Measurements from ENCODE around the gene SCP2. TPM values are rescaled to one million over a fixed set of nuclear protein-coding genes. Genes with fewer than 3 reads are reported as not detected.

The SCP2 gene
- total RNA-seq, 2 experiments from 2014 or later = 63.9 to 75.5 TPM

DNA sequence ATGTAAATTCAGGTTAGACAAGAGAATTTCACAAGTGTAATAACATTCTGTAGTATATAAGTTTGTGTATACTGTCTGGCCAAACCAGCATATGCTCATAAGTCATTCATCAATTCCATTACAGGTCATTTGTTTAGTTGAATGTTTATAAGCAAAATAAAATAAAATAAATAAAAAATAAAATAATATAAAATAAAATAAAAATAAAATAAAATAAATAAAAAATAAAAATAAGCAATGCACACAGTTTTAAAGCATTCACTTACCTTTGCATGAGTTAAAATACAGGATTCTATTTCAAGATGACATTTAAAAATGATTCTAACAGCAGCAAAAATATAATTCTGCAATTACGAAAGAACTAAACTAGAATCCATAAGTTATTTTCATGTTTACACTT, 144.8 kb downstream of the SCP2 start:
- no peak overlapping the region for H2AFZ ChIP-seq (ENCODE audit: low read length)
- no peak for DNase-seq (ENCODE audit: low spot score)
- H3K36me3 ChIP-seq (ENCODE audit: insufficient read depth, low read length) = no peaks in the 10 kb centered on the region

DNA sequence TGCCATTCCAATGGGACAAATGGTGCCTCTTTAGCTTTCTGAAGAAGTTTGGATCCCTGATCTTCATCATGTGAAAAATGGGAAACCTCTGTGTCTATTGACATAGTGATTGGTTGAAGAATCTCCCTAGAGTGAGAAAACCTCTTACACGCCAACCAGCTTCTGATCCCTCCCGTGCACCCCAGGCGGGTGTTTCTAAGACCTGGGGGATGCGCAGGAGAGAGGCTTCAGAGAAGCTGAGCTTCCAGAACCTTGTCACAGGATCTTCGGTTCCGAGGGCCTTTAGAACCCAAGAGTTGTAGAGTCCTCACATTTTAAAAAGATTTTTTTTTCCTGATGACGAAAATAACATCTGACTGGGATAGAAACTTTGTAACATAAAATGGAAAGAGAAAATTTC, 146.2 kb downstream of the SCP2 start:
- Histone ChIP-seq H3K4me3 (ENCODE audit: low read depth, low read length, poor library complexity, severe bottlenecking) (no peak overlapping the region), H3K36me3 (ENCODE audit: insufficient read depth, low read length) (no peaks in the 10 kb centered on the region), H2AFZ (ENCODE audit: low read length) (no peak overlapping the region), H3K9me3 (ENCODE audit: low read length) (no peaks in the 10 kb centered on the region), H3K27ac (ENCODE audit: low read depth, low read length, poor library complexity, severe bottlenecking) (no peak overlapping the region), H3K79me2 (ENCODE audit: insufficient read depth, low read depth, low read length) (no peaks in the 10 kb centered on the region), H4K20me1 (ENCODE audit: insufficient read depth, low read length) (no peaks in the 10 kb centered on the region), H3K9me2 (ENCODE audit: insufficient read depth, low read length) (no peaks in the 10 kb centered on the region), H3K4me2 (ENCODE audit: low read length) (no peak overlapping the region), H3K4me1 (ENCODE audit: insufficient read depth, low read length, poor library complexity, severe bottlenecking) (no peaks in the 10 kb centered on the region)
- DNase-seq (ENCODE audit: low spot score) = no peak
- TF ChIP-seq, protein P1, sequence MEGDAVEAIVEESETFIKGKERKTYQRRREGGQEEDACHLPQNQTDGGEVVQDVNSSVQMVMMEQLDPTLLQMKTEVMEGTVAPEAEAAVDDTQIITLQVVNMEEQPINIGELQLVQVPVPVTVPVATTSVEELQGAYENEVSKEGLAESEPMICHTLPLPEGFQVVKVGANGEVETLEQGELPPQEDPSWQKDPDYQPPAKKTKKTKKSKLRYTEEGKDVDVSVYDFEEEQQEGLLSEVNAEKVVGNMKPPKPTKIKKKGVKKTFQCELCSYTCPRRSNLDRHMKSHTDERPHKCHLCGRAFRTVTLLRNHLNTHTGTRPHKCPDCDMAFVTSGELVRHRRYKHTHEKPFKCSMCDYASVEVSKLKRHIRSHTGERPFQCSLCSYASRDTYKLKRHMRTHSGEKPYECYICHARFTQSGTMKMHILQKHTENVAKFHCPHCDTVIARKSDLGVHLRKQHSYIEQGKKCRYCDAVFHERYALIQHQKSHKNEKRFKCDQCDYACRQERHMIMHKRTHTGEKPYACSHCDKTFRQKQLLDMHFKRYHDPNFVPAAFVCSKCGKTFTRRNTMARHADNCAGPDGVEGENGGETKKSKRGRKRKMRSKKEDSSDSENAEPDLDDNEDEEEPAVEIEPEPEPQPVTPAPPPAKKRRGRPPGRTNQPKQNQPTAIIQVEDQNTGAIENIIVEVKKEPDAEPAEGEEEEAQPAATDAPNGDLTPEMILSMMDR (conservative IDR thresholded peaks at IDR 0.05; ENCODE audit: low read length) = no peak
- TF ChIP-seq EZH2phosphoT487 (IDR thresholded peaks at IDR 0.05; ENCODE audit: borderline replicate concordance, low read depth, low read length) = no peak
- CTCF ChIA-PET (ENCODE audit: unreplicated experiment) = no interaction called here
- BruUV-seq (replicated peaks) = no TSS peak
- intact Hi-C loops (cut with micrococcal nuclease; ENCODE audit: unreplicated experiment) = no loop called here
- POLR2A ChIA-PET = no interaction called here

More for the DNA sequence above, 144.8 kb downstream of the SCP2 start:
- Histone ChIP-seq H3K4me1 (ENCODE audit: insufficient read depth, low read length, poor library complexity, severe bottlenecking) (no peaks in the 10 kb centered on the region), H4K20me1 (ENCODE audit: insufficient read depth, low read length) (no peaks in the 10 kb centered on the region), H3K4me3 (ENCODE audit: low read depth, low read length, poor library complexity, severe bottlenecking) (no peak overlapping the region), H3K27ac (ENCODE audit: low read depth, low read length, poor library complexity, severe bottlenecking) (no peak overlapping the region), H3K4me2 (ENCODE audit: low read length) (no peak overlapping the region), H3K79me2 (ENCODE audit: insufficient read depth, low read depth, low read length) (no peaks in the 10 kb centered on the region), H3K9me2 (ENCODE audit: insufficient read depth, low read length) (no peaks in the 10 kb centered on the region), H3K9me3 (ENCODE audit: low read length) (no peaks in the 10 kb centered on the region)
- BruUV-seq (replicated peaks) = no TSS peak
- intact Hi-C loops (cut with micrococcal nuclease; ENCODE audit: unreplicated experiment) = no loop called here
- POLR2A ChIA-PET = no interaction called here
- CTCF ChIA-PET (ENCODE audit: unreplicated experiment) = no interaction called here
- TF ChIP-seq EZH2phosphoT487 (IDR thresholded peaks at IDR 0.05; ENCODE audit: borderline replicate concordance, low read depth, low read length) = no peak
- TF ChIP-seq, protein P1 (conservative IDR thresholded peaks at IDR 0.05; ENCODE audit: low read length) = no peak

DNA sequence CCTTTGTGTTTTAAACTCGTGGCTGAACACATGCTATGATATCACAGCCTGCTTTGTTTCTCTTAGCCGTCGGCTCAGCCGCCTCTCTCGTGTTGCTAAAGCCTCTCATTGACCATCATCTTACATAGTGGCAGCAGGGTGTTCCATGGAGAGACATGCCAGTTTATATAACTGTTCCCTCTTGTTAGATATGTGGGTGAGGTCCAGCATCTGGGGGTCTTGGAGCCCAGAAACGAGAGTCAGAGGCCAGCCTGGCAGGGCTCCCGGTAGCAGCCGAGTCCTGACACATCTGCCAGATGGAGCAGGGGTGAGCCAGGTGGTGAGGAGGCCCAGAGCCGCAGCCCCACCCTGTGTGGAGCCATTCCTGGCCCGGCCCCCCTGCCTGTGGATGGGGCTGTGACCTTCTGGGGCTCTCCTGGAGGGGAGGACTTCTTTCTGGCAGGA, 146.8 kb downstream of the SCP2 start:
- no peaks in the 10 kb centered on the region for H3K9me2 ChIP-seq (ENCODE audit: insufficient read depth, low read length)
- no peak overlapping the region for H3K4me2 ChIP-seq (ENCODE audit: low read length)
- no peaks in the 10 kb centered on the region for H3K36me3 ChIP-seq (ENCODE audit: insufficient read depth, low read length)
- no peaks in the 10 kb centered on the region for H4K20me1 ChIP-seq (ENCODE audit: insufficient read depth, low read length)
- BruUV-seq (replicated peaks) = no TSS peak
- ChIA-PET CTCF (ENCODE audit: unreplicated experiment) (no interaction called here), POLR2A (no interaction called here)
- DNase-seq (ENCODE audit: low spot score) = no peak
- TF ChIP-seq, protein P1 (conservative IDR thresholded peaks at IDR 0.05; ENCODE audit: low read length) = no peak
- TF ChIP-seq EZH2phosphoT487 (IDR thresholded peaks at IDR 0.05; ENCODE audit: borderline replicate concordance, low read depth, low read length) = no peak
- no peaks in the 10 kb centered on the region for H3K9me3 ChIP-seq (ENCODE audit: low read length)
- intact Hi-C loops (cut with micrococcal nuclease; ENCODE audit: unreplicated experiment) = no loop called here
- H2AFZ ChIP-seq (ENCODE audit: low read length) = no peak overlapping the region
- no peaks in the 10 kb centered on the region for H3K79me2 ChIP-seq (ENCODE audit: insufficient read depth, low read depth, low read length)
- no peak overlapping the region for H3K27ac ChIP-seq (ENCODE audit: low read depth, low read length, poor library complexity, severe bottlenecking)
- no peaks in the 10 kb centered on the region for H3K4me1 ChIP-seq (ENCODE audit: insufficient read depth, low read length, poor library complexity, severe bottlenecking)
- H3K4me3 ChIP-seq (ENCODE audit: low read depth, low read length, poor library complexity, severe bottlenecking) = no peak overlapping the region

Data from OCI-LY7 (cell line).